Measurements from ENCODE around the gene PRDM11. TPM values are rescaled to one million over a fixed set of nuclear protein-coding genes. Genes with fewer than 3 reads are reported as not detected.
A peak's percentile ranks its signal among the peaks of the same experiment; 100 is the strongest.

PRDM11 gene
- total RNA-seq, 1 donor from 2014 or later = 23.6 TPM

GRCh38 chr11:45102361-45102809 lies 44.1 kb upstream of the PRDM11 start:
- CTCF ChIA-PET = interaction anchor here (0.7 to 16.1 kb wide), 14 partner anchors 9 to 246 kb away, joined by 3 to 1010 read pairs (median 4); partner anchors contain the start of gene TP53I11
- POLR2A ChIA-PET = interaction anchor here (0.5 to 5.1 kb wide), 19 partner anchors 9 to 529 kb away, joined by 3 to 72 read pairs (median 8); partner anchors contain the start of gene TP53I11

GRCh38 chr11:45102810-45103621 lies 43.4 kb upstream of the PRDM11 start:
- CTCF ChIA-PET = interaction anchor here (0.6 to 16.1 kb wide), 28 partner anchors 9 to 669 kb away, joined by 3 to 1010 read pairs (median 4); partner anchors contain the start of gene TP53I11
- intact Hi-C loops (cut with micrococcal nuclease) = loop anchor here (1.0 to 10.0 kb wide), 9 partner anchors 20 to 1008 kb away; partner anchors contain the start of genes EXT2, PRDM11 and TSPAN18

More at GRCh38 chr11:45102361-45102809, 44.1 kb upstream of the PRDM11 start:
- no peak overlapping the region for H3K4me3 Mint-ChIP-seq
- DNase-seq (no peak), ATAC-seq (ENCODE audit: low read depth) (no peak)
- no peaks in the 10 kb centered on the region for H3K9me3 Mint-ChIP-seq
- intact Hi-C loops (cut with micrococcal nuclease) = loop anchor here (2.0 to 10.0 kb wide), 5 partner anchors 20 to 1008 kb away; partner anchors contain the start of genes EXT2 and PRDM11
- H3K27me3 Mint-ChIP-seq = peaks cover 16% of the 10 kb centered on the region
- no peak for TF ChIP-seq CTCF (IDR thresholded peaks at IDR 0.05)
- peak overlapping the region; percentile 88 for H3K27ac Mint-ChIP-seq
- H3K36me3 Mint-ChIP-seq (ENCODE audit: low read depth) = no peaks in the 10 kb centered on the region
- H3K4me1 Mint-ChIP-seq = peaks cover 19% of the 10 kb centered on the region

GRCh38 chr11:45104006-45104789 lies 42.2 kb upstream of the PRDM11 start:
- no peak for ATAC-seq (ENCODE audit: low read depth)
- Mint-ChIP-seq H3K9me3 (no peaks in the 10 kb centered on the region), H3K27me3 (peaks cover 6% of the 10 kb centered on the region), H3K27ac (no peak overlapping the region), H3K4me1 (peaks cover 19% of the 10 kb centered on the region), H3K36me3 (ENCODE audit: low read depth) (no peaks in the 10 kb centered on the region), H3K4me3 (no peak overlapping the region)
- ChIA-PET POLR2A (interaction anchor here (0.5 to 5.1 kb wide), 8 partner anchors 12 to 177 kb away, joined by 3 to 72 read pairs (median 9); partner anchors contain the start of gene TP53I11), CTCF (interaction anchor here (0.7 to 16.1 kb wide), 24 partner anchors 10 to 818 kb away, joined by 3 to 1010 read pairs (median 4); partner anchors contain the start of gene TP53I11)
- intact Hi-C loops (cut with micrococcal nuclease) = loop anchor here (5.0 to 10.0 kb wide), 3 partner anchors 482 to 1009 kb away; partner anchors contain the start of gene EXT2
- TF ChIP-seq CTCF (IDR thresholded peaks at IDR 0.05) = no peak
- no peak for DNase-seq

More at GRCh38 chr11:45102810-45103621, 43.4 kb upstream of the PRDM11 start:
- peak overlapping the region; percentile 85 for H3K4me3 Mint-ChIP-seq
- ATAC-seq (ENCODE audit: low read depth) (peak; percentile 98), DNase-seq (peak; percentile 70)
- no peaks in the 10 kb centered on the region for H3K36me3 Mint-ChIP-seq (ENCODE audit: low read depth)
- peaks cover 13% of the 10 kb centered on the region for H3K27me3 Mint-ChIP-seq
- H3K9me3 Mint-ChIP-seq = no peaks in the 10 kb centered on the region
- POLR2A ChIA-PET = interaction anchor here (0.6 to 5.1 kb wide), 18 partner anchors 10 to 1499 kb away, joined by 3 to 72 read pairs (median 7); partner anchors contain the start of gene TP53I11
- peak; percentile 99 for TF ChIP-seq CTCF (IDR thresholded peaks at IDR 0.05)
- H3K4me1 Mint-ChIP-seq = peaks cover 19% of the 10 kb centered on the region
- H3K27ac Mint-ChIP-seq = peak overlapping the region; percentile 88

GRCh38 chr11:45104790-45105084 lies 41.7 kb upstream of the PRDM11 start:
- ChIA-PET CTCF (interaction anchor here (0.8 to 16.1 kb wide), 16 partner anchors 9 to 819 kb away, joined by 3 to 1010 read pairs (median 4); partner anchors contain the start of gene TP53I11), POLR2A (interaction anchor here (0.5 to 5.1 kb wide), 8 partner anchors 13 to 178 kb away, joined by 3 to 72 read pairs (median 4); no protein-coding TSS in a partner anchor)
- Mint-ChIP-seq H3K36me3 (ENCODE audit: low read depth) (no peaks in the 10 kb centered on the region), H3K27ac (no peak overlapping the region), H3K27me3 (peaks cover 10% of the 10 kb centered on the region), H3K4me3 (no peak overlapping the region), H3K9me3 (no peaks in the 10 kb centered on the region), H3K4me1 (peaks cover 19% of the 10 kb centered on the region)
- no peak for DNase-seq
- ATAC-seq (ENCODE audit: low read depth) = no peak
- intact Hi-C loops (cut with micrococcal nuclease) = loop anchor here (1.0 to 10.0 kb wide), 5 partner anchors 177 to 1010 kb away; partner anchors contain the start of gene EXT2
- TF ChIP-seq CTCF (IDR thresholded peaks at IDR 0.05) = no peak

All from activated B cell treated with CpG ODN at 0.5 μM for 24 hours (primary cell).